ENCODE results near the gene RNF224. TPM values are rescaled to one million over a fixed set of nuclear protein-coding genes. Genes with fewer than 3 reads are reported as not detected.

RNF224 gene
- total and polyA plus RNA-seq, 2 of the 13 experiments (the other 11 are each of a cell fraction or from before 2014, with no cell fraction given): 0.09 TPM; not detected in 1

- TF ChIP-seq ZBTB26 (CRISPR knock-in tag; IDR thresholded peaks at IDR 0.05; ENCODE audit: borderline replicate concordance): peak; percentile 55; the same call in 1 of the 2 replicates
- TF ChIP-seq ZNF264 (CRISPR knock-in tag; IDR thresholded peaks at IDR 0.05): 0 out of 2 replicates have a peak, but pooled peaks have one; percentile 27
- no peak for TF ChIP-seq GABPA (IDR thresholded peaks at IDR 0.05; ENCODE audit: low read depth, low read length)
- TF ChIP-seq GABPA (CRISPR knock-in tag; IDR thresholded peaks at IDR 0.05; ENCODE audit: low read depth): no peak; the same call in 1 of the 2 replicates
- TF ChIP-seq ZNF292 (CRISPR knock-in tag; IDR thresholded peaks at IDR 0.05; ENCODE audit: borderline replicate concordance, low read depth): no peak
- no peak for TF ChIP-seq CENPX (CRISPR knock-in tag; IDR thresholded peaks at IDR 0.05)
- TF ChIP-seq, protein P1, sequence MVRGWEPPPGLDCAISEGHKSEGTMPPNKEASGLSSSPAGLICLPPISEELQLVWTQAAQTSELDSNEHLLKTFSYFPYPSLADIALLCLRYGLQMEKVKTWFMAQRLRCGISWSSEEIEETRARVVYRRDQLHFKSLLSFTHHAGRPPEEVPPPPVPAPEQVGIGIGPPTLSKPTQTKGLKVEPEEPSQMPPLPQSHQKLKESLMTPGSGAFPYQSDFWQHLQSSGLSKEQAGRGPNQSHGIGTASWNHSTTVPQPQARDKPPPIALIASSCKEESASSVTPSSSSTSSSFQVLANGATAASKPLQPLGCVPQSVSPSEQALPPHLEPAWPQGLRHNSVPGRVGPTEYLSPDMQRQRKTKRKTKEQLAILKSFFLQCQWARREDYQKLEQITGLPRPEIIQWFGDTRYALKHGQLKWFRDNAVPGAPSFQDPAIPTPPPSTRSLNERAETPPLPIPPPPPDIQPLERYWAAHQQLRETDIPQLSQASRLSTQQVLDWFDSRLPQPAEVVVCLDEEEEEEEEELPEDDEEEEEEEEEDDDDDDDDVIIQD (CRISPR knock-in tag; IDR thresholded peaks at IDR 0.05; ENCODE audit: low read depth): peak; percentile 23; the same call in 1 of the 2 replicates
- no peak for TF ChIP-seq U2AF2 (IDR thresholded peaks at IDR 0.05; ENCODE audit: low read depth, low read length)
- no peak for TF ChIP-seq GLI4 (CRISPR knock-in tag; IDR thresholded peaks at IDR 0.05; ENCODE audit: borderline replicate concordance)
- no peak for TF ChIP-seq ZNF496 (CRISPR knock-in tag; IDR thresholded peaks at IDR 0.05; ENCODE audit: insufficient replicate concordance)
- TF ChIP-seq BRD4 (CRISPR knock-in tag; IDR thresholded peaks at IDR 0.05): peak; percentile 82; the same call in 1 of the 2 replicates
- TF ChIP-seq ZNF34 (CRISPR knock-in tag; IDR thresholded peaks at IDR 0.05; ENCODE audit: borderline replicate concordance): no peak
- TF ChIP-seq ZSCAN20 (CRISPR knock-in tag; IDR thresholded peaks at IDR 0.05; ENCODE audit: borderline replicate concordance): peak; percentile 74; the same call in 1 of the 2 replicates
- peak; percentile 75 for TF ChIP-seq POLR2G (IDR thresholded peaks at IDR 0.05; ENCODE audit: low read depth, low read length)
- TF ChIP-seq NPAS2 (CRISPR knock-in tag; IDR thresholded peaks at IDR 0.05; ENCODE audit: borderline replicate concordance): no peak
- TF ChIP-seq ZBTB2 (CRISPR knock-in tag; IDR thresholded peaks at IDR 0.05; ENCODE audit: low read depth): peak; percentile 92; the same call in 1 of the 2 replicates
- TF ChIP-seq ZNF781 (CRISPR knock-in tag; IDR thresholded peaks at IDR 0.05; ENCODE audit: borderline replicate concordance, not compliant biosample characterization): no peak
- no peak for TF ChIP-seq ZNF367 (CRISPR knock-in tag; IDR thresholded peaks at IDR 0.05; ENCODE audit: borderline replicate concordance)
- peak; percentile 97 for TF ChIP-seq MXI1 (IDR thresholded peaks at IDR 0.05; ENCODE audit: borderline replicate concordance, low read depth, low read length)
- TF ChIP-seq ZNF136 (CRISPR knock-in tag; IDR thresholded peaks at IDR 0.05; ENCODE audit: low read depth): no peak
- TF ChIP-seq HMG20A (CRISPR knock-in tag; IDR thresholded peaks at IDR 0.05; ENCODE audit: borderline replicate concordance): no peak; the same call in 1 of the 2 replicates
- TF ChIP-seq EEA1 (CRISPR knock-in tag; IDR thresholded peaks at IDR 0.05; ENCODE audit: borderline replicate concordance): peak; percentile 78; the same call in 1 of the 2 replicates
- TF ChIP-seq ZNF207 (IDR thresholded peaks at IDR 0.05; ENCODE audit: borderline replicate concordance): no peak
- peak; percentile 38; the same call in 1 of the 2 replicates for TF ChIP-seq NFKBIZ (CRISPR knock-in tag; IDR thresholded peaks at IDR 0.05)
- TF ChIP-seq SETDB1 (CRISPR knock-in tag; IDR thresholded peaks at IDR 0.05; ENCODE audit: borderline replicate concordance): no peak
These were observed 38.6 kb upstream of the RNF224 start, which contains the start of the genes ANAPC2 and SSNA1 (continued) for GRCh38 chr9:137188490-137189296.
